Brain microvascular endothelial cell (primary cell): Measurements from ENCODE around the gene IFNA10.
"Not testable (repeated sequence)": the region's sequence is repeated elsewhere in the genome, so short reads cannot be mapped to it uniquely, and the experiment has no call there.

Experiments
- DNase-seq: peaks from one replicate; pipeline ENCODE4 v3.0.0-alpha.2; 2020
- H3K27ac ChIP-seq: fragments of 250-450 bp; sonication (Bioruptor Pico); 2 replicates; pipeline ENCODE4 v1.5.1; 2020; ENCODE audit warnings: mild to moderate bottlenecking, moderate library complexity
- H3K27me3 ChIP-seq: fragments of 250-450 bp; sonication (Bioruptor Pico); replicated peaks from 2 replicates; pipeline ENCODE4 v1.5.1; 2020; ENCODE audit warnings: mild to moderate bottlenecking
- H3K36me3 ChIP-seq: fragments of 250-450 bp; sonication (Bioruptor Pico); replicated peaks from 2 replicates; pipeline ENCODE4 v1.5.1; 2020; ENCODE audit warnings: mild to moderate bottlenecking
- H3K4me3 ChIP-seq: 2 replicates; pipeline ENCODE4 v1.5.1; 2011; ENCODE audit warnings: low read depth, mild to moderate bottlenecking, control low read depth, low read length, moderate library complexity
- in situ Hi-C: cut with HindIII; loops from 2 replicates; pipeline ENCODE4 v1.10.0; 2017; ENCODE audit warnings: low sequenced_read_pairs, low pct_ligation_motif_present
- TF ChIP-seq, protein P1 (sequence below): IDR thresholded peaks from 2 replicates; pipeline ENCODE4 v1.5.1; 2011; ENCODE audit warnings: low read depth, mild to moderate bottlenecking, moderate library complexity, low read length, control low read depth, inconsistent platforms; ENCODE audit errors: missing control alignments

IFNA10 gene

DNA sequence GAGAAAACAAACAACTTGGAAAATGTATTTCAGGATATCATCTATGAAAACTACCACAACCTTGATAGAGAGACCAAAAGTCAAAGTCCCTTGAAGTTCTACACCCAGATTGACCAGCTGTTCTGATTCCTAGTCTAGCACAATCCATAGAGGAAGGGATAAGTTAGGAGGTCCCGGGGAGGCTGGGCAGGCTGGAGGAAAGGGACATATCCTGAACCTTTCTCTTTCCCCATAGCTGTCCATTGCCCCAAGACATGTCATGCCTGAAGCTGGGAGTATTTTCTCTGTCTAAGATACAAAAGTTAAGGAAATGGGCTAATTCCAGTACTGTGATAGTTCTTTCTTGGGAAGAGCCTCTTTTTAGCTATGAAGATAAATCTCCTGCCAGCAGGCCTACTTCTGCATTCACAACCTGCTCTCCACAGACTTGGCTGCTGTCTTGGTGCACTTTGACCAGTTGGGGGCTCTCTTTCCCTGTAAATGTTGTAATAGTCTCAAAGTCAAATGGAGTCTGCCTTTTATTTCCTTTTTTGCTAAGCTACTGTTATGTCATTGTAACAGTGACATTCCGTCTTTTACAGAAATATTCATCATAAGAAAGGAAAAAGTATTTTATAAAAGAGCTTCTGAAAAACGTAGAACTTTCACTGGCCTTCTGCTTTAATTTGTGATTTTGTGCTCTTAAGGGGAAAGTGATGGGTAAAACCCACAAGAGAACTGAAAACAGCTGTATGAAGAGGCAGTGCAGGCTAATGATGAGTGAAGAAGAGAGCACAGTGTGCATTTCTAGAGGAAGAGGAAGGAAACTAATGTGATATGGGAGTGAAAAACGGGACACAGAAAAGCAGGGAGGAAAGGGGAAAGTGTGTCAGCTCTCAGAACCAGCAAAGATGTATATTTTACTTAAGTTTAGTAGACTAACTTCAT, 23.9 kb downstream of the IFNA10 start:
- TF ChIP-seq, protein P1, sequence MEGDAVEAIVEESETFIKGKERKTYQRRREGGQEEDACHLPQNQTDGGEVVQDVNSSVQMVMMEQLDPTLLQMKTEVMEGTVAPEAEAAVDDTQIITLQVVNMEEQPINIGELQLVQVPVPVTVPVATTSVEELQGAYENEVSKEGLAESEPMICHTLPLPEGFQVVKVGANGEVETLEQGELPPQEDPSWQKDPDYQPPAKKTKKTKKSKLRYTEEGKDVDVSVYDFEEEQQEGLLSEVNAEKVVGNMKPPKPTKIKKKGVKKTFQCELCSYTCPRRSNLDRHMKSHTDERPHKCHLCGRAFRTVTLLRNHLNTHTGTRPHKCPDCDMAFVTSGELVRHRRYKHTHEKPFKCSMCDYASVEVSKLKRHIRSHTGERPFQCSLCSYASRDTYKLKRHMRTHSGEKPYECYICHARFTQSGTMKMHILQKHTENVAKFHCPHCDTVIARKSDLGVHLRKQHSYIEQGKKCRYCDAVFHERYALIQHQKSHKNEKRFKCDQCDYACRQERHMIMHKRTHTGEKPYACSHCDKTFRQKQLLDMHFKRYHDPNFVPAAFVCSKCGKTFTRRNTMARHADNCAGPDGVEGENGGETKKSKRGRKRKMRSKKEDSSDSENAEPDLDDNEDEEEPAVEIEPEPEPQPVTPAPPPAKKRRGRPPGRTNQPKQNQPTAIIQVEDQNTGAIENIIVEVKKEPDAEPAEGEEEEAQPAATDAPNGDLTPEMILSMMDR: peak; percentile 67
- DNase-seq: peak; percentile 44
- H3K27ac ChIP-seq, H3K27me3 ChIP-seq, in situ Hi-C loops, H3K36me3 ChIP-seq, H3K4me3 ChIP-seq: not testable (repeated sequence)

DNA sequence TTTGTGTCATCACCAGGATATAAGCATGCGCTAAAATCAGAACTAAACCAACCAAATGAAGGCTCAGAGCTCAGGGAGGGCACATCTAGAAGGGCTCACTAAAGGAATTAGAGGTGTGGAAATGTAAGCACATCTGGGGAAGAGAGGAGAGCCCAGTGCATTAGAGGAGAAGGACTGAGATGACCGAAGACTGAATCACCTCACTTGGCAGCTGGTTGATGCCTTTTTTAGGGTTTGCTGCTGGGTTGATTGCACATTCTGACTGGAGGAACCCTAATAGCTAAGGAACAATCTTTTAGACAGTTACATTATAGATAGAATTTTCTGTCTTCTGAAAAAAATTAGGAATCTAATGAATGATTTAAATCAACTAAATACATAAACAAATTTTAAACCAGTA, 32.3 kb downstream of the IFNA10 start:
- TF ChIP-seq, protein P1: no peak
- in situ Hi-C loops: no loop called here
- Histone ChIP-seq H3K27me3 (no peaks in the 10 kb centered on the region), H3K27ac (no peak overlapping the region), H3K4me3 (no peak overlapping the region), H3K36me3 (no peaks in the 10 kb centered on the region)
- DNase-seq: no peak

DNA sequence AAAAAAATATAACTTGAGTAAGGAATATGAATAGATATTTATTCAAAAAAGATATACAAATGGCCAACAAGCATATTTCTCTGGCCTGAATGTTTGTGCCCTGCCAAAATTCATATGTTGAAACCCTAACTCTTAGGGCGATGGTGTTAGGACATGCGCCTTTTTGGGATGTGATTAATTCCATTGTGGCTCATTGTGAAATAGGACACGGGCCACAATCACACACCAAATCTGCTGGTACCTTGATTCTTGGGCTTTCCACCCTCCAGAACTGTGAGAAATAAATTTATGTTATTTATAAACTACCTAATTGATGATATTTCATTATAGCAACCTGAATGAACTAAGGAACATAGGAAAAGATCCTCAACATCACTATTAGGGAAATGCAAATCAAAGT, 34.8 kb downstream of the IFNA10 start:
- TF ChIP-seq, protein P1: no peak
- no peak for DNase-seq
- Histone ChIP-seq H3K36me3 (no peaks in the 10 kb centered on the region), H3K27me3 (no peaks in the 10 kb centered on the region), H3K4me3 (no peak overlapping the region), H3K27ac (no peak overlapping the region)
- in situ Hi-C loops: no loop called here

DNA sequence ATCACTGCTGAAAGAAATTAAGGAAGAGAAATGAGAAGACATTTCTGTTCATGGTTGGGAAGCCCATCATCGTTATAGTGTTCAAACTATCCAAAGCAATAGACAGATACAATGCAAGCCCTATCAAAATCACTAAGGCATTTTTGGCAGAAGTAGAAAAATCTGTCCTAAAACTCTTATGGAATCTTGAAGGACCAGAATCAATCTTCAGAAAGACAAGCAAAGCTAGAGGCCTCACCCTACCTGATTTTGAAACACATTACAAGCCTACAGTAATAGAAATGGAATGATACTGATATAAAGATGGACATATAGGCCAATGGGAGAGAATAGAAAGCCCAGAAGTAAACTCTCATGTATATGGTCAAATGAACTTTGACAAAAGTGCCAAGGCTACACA, 35.6 kb downstream of the IFNA10 start:
- TF ChIP-seq, protein P1: no peak
- no peaks in the 10 kb centered on the region for H3K36me3 ChIP-seq
- H3K4me3 ChIP-seq: no peak overlapping the region
- in situ Hi-C loops: no loop called here
- H3K27ac ChIP-seq: no peak overlapping the region
- DNase-seq: no peak
- no peaks in the 10 kb centered on the region for H3K27me3 ChIP-seq

DNA sequence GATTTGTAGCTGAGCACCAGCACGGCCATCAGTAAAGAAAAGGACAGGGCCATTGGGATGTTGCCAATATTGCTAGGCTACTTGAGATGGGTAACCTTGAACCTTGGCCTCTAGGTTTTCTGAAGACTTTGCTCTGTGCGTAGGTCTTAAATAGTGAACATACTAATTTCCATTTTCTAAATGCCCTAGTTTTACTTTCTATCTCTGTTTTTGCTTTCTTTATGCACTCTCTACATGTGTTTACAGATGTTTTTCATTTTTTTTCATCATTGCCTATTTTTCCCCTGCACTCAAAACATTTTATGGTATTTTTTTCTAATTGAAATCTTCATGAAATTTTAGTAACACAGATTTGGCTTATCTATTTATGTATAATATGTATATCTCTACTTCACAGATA, 40.4 kb downstream of the IFNA10 start, which contains the start of gene IFNA21:
TSS of gene IFNA21 (minus strand) at position 101 of the 400 bp plus-strand sequence. CDS start at position 53, 48 bp downstream.
- H3K27me3 ChIP-seq, in situ Hi-C loops, H3K36me3 ChIP-seq, H3K4me3 ChIP-seq, H3K27ac ChIP-seq, DNase-seq: not testable (repeated sequence)

DNA sequence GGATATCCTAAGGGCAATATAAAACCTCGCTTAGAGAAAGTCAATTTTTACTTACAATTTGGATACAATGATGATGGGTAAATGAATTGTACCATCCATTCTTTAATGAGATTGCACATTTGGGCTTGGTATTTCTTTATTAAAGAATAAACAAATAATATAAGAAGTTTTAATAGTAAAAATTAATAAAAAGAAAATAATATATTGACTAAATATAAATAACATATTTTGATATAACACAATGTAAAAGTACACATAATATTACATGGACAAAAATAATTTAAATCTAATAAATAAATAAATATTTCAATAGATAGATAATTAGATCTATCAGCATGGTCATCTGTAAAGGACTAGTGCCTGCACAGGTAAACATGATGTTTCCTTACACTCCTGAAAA, 41.4 kb downstream of the IFNA10 start:
- H3K4me3 ChIP-seq: no peak overlapping the region
- in situ Hi-C loops: no loop called here
- DNase-seq: no peak
- H3K36me3 ChIP-seq: no peaks in the 10 kb centered on the region
- TF ChIP-seq, protein P1: no peak
- no peaks in the 10 kb centered on the region for H3K27me3 ChIP-seq
- H3K27ac ChIP-seq: no peak overlapping the region
